IMR-90 (cell line): ENCODE data around the gene KRT72. TPM values are rescaled to one million over a fixed set of nuclear protein-coding genes. Genes with fewer than 3 reads are reported as not detected.

Experiments used
- ATAC-seq: fragments of 200-7000 bp; cut with Tn5 transposase; 2 replicates; pipeline ENCODE4 v1.9.1; 2020; ENCODE audit warnings: low read depth, mild to moderate bottlenecking, moderate library complexity
- BruUV-seq: library from RNA; stranded (reverse); fragments of 400-500 nt; replicated peaks from 2 replicates; lab custom pipeline; 2021; lab: Mats Ljungman, UMichigan
- CTCF ChIA-PET: fragments of 300-600 bp; formaldehyde crosslinking; extraction: SDS; loops from one replicate; lab custom pipeline; 2021; ENCODE audit warnings: antibody characterized with exemption; lab: Yijun Ruan, JAX
- POLR2A ChIA-PET: fragments of 300-600 bp; sonication (Branson Sonifier 250); formaldehyde crosslinking; loops from one replicate; lab custom pipeline; 2022; ENCODE audit warnings: antibody characterized with exemption; ENCODE audit not compliant: unreplicated experiment; lab: Charles Lee
- DNase-seq: peaks from one replicate; pipeline ENCODE4 v3.0.0; 2013
- H2AFZ ChIP-seq: replicated peaks from 2 replicates; pipeline ENCODE3; 2013; ENCODE audit warnings: low read length, mild to moderate bottlenecking; ENCODE audit not compliant: poor library complexity
- H2AK5ac ChIP-seq: 2 replicates; pipeline ENCODE4 v1.6.1; 2013; ENCODE audit warnings: low read depth, low read length, inconsistent platforms
- H2AK9ac ChIP-seq: replicated peaks from 2 replicates; pipeline ENCODE3; 2013; ENCODE audit warnings: mild to moderate bottlenecking, low read depth, low read length, moderate library complexity; ENCODE audit not compliant: poor library complexity
- H2BK120ac ChIP-seq: 2 replicates; pipeline ENCODE4 v1.6.1; 2013; ENCODE audit warnings: low read depth, low read length, inconsistent platforms
- H2BK15ac ChIP-seq: 3 replicates; pipeline ENCODE4 v1.6.1; 2013; ENCODE audit warnings: low read depth, low read length, inconsistent platforms
- H2BK20ac ChIP-seq: 2 replicates; pipeline ENCODE4 v1.6.1; 2013; ENCODE audit warnings: low read depth, mild to moderate bottlenecking, inconsistent platforms, low read length, moderate library complexity
- H2BK5ac ChIP-seq: 2 replicates; pipeline ENCODE4 v1.6.1; 2013; ENCODE audit warnings: mild to moderate bottlenecking, low read depth, low read length, inconsistent platforms; ENCODE audit not compliant: poor library complexity, severe bottlenecking
- H3K14ac ChIP-seq: replicated peaks from 2 replicates; pipeline ENCODE4 v1.6.1; 2013; ENCODE audit warnings: low read depth, low read length, inconsistent platforms
- H3K18ac ChIP-seq: 2 replicates; pipeline ENCODE4 v1.6.1; 2013; ENCODE audit warnings: low read depth, low read length, control low read depth
- H3K23ac ChIP-seq: 2 replicates; pipeline ENCODE4 v1.6.1; 2013; ENCODE audit warnings: low read depth, low read length, inconsistent platforms
- H3K27ac ChIP-seq: 2 replicates; pipeline ENCODE4 v1.5.1; 2013; ENCODE audit warnings: mild to moderate bottlenecking, control low read depth, low read length; ENCODE audit not compliant: insufficient read depth
- H3K27me3 ChIP-seq: 2 replicates; pipeline ENCODE4 v1.6.1; 2013; ENCODE audit warnings: low read length; ENCODE audit not compliant: control insufficient read depth, insufficient read depth
- H3K36me3 ChIP-seq: 2 replicates; pipeline ENCODE4 v1.6.1; 2013; ENCODE audit warnings: low read length, mixed read lengths; ENCODE audit not compliant: control insufficient read depth, insufficient read depth
- H3K4ac ChIP-seq: 2 replicates; pipeline ENCODE4 v1.6.1; 2013; ENCODE audit warnings: low read depth, low read length, inconsistent platforms
- H3K4me1 ChIP-seq: 2 replicates; pipeline ENCODE4 v1.6.1; 2013; ENCODE audit warnings: low read length, mixed read lengths; ENCODE audit not compliant: control insufficient read depth, insufficient read depth
- H3K4me2 ChIP-seq: 2 replicates; pipeline ENCODE4 v1.6.1; 2013; ENCODE audit warnings: low read depth, mild to moderate bottlenecking, control low read depth, low read length, moderate library complexity
- H3K4me3 ChIP-seq: 2 replicates; pipeline ENCODE4 v1.5.1; 2013; ENCODE audit warnings: low read depth, mild to moderate bottlenecking, control low read depth, low read length, moderate library complexity; ENCODE audit not compliant: insufficient read depth
- H3K56ac ChIP-seq: 2 replicates; pipeline ENCODE4 v1.6.1; 2013; ENCODE audit warnings: low read length, inconsistent platforms; ENCODE audit not compliant: insufficient read depth; ENCODE audit errors: extremely low read depth
- H3K79me1 ChIP-seq, 2 experiments: 2 replicates each; pipeline ENCODE4 v1.6.1; 2013; ENCODE audit warnings: low read length in 2 of 2, inconsistent platforms in 1 of 2, low read depth in 1 of 2
- H3K9ac ChIP-seq: 2 replicates; pipeline ENCODE4 v1.6.1; 2013; ENCODE audit warnings: low read depth, low read length, control low read depth
- H3K9me1 ChIP-seq: 2 replicates; pipeline ENCODE4 v1.6.1; 2013; ENCODE audit warnings: low read length, inconsistent platforms; ENCODE audit not compliant: insufficient read depth
- H3K9me3 ChIP-seq: 2 replicates; pipeline ENCODE4 v1.6.1; 2013; ENCODE audit warnings: low read length; ENCODE audit not compliant: control insufficient read depth, insufficient read depth
- H4K20me1 ChIP-seq: 2 replicates; pipeline ENCODE4 v1.6.1; 2013; ENCODE audit warnings: low read length, inconsistent platforms; ENCODE audit not compliant: insufficient read depth
- H4K5ac ChIP-seq: 2 replicates; pipeline ENCODE4 v1.6.1; 2013; ENCODE audit warnings: mild to moderate bottlenecking, low read depth, low read length, control low read depth
- H4K8ac ChIP-seq, 2 experiments: 2 replicates each; pipeline ENCODE4 v1.6.1; 2013; ENCODE audit warnings: low read depth in 2 of 2, low read length in 2 of 2, control low read depth in 1 of 2, inconsistent platforms in 1 of 2
- H4K91ac ChIP-seq: 2 replicates; pipeline ENCODE4 v1.6.1; 2013; ENCODE audit warnings: low read depth, low read length, inconsistent platforms; ENCODE audit not compliant: insufficient read depth
- BHLHE40 ChIP-seq: fragments of 150-350 bp; IDR thresholded peaks from 2 replicates; pipeline ENCODE4 v1.6.1; 2016; ENCODE audit warnings: mild to moderate bottlenecking, low read depth, low read length
- CEBPB ChIP-seq: IDR thresholded peaks from 2 replicates; pipeline ENCODE4 v1.6.1; 2012; ENCODE audit warnings: low read depth, low read length, improper control_type of control experiment
- CHD1 ChIP-seq: IDR thresholded peaks from 2 replicates; pipeline ENCODE4 v1.6.1; 2012; ENCODE audit warnings: low read depth, low read length, improper control_type of control experiment
- CTCF ChIP-seq: conservative IDR thresholded peaks from 2 replicates; pipeline ENCODE4 v1.5.1; 2012; ENCODE audit warnings: mild to moderate bottlenecking, low read depth, low read length, improper control_type of control experiment
- ELK1 ChIP-seq: fragments of 150-350 bp; IDR thresholded peaks from 2 replicates; pipeline ENCODE4 v1.6.1; 2016; ENCODE audit warnings: low read depth, mild to moderate bottlenecking, low read length, moderate library complexity, borderline replicate concordance
- FOS ChIP-seq: fragments of 150-350 bp; IDR thresholded peaks from 2 replicates; pipeline ENCODE4 v1.6.1; 2016; ENCODE audit warnings: low read depth, low read length
- MAFK ChIP-seq: IDR thresholded peaks from 2 replicates; pipeline ENCODE4 v1.6.1; 2012; ENCODE audit warnings: low read depth, low read length, improper control_type of control experiment
- MAZ ChIP-seq: IDR thresholded peaks from 2 replicates; pipeline ENCODE4 v1.6.1; 2012; ENCODE audit warnings: low read depth, mild to moderate bottlenecking, low read length, improper control_type of control experiment, moderate library complexity, borderline replicate concordance
- MXI1 ChIP-seq: IDR thresholded peaks from 2 replicates; pipeline ENCODE4 v1.6.1; 2012; ENCODE audit warnings: low read depth, mild to moderate bottlenecking, low read length, moderate library complexity, borderline replicate concordance
- NFE2L2 ChIP-seq: fragments of 150-350 bp; IDR thresholded peaks from 2 replicates; pipeline ENCODE4 v1.6.1; 2016; ENCODE audit warnings: low read depth, mild to moderate bottlenecking, low read length
- POLR2A ChIP-seq: IDR thresholded peaks from 2 replicates; pipeline ENCODE4 v1.6.1; 2012; ENCODE audit warnings: mild to moderate bottlenecking, low read depth, low read length
- RCOR1 ChIP-seq: IDR thresholded peaks from 2 replicates; pipeline ENCODE4 v1.6.1; 2012; ENCODE audit warnings: mild to moderate bottlenecking, low read length, improper control_type of control experiment; ENCODE audit not compliant: insufficient replicate concordance
- RFX5 ChIP-seq: IDR thresholded peaks from 2 replicates; pipeline ENCODE4 v1.8.0; 2012; ENCODE audit warnings: low read depth, mild to moderate bottlenecking, low read length, moderate library complexity
- SMC3 ChIP-seq: fragments of 150-350 bp; IDR thresholded peaks from 2 replicates; pipeline ENCODE4 v1.6.1; 2016; ENCODE audit warnings: low read depth, mild to moderate bottlenecking, antibody characterized with exemption, low read length, moderate library complexity
- USF2 ChIP-seq: fragments of 150-350 bp; IDR thresholded peaks from 2 replicates; pipeline ENCODE4 v1.6.1; 2017; ENCODE audit warnings: mild to moderate bottlenecking, antibody characterized with exemption, low read length, low read depth
- WGBS, 2 experiments: methylation state at CpG; one replicate each; pipeline versions ENCODE4 v1.1.5 to v1.1.7; 2013; ENCODE audit warnings: missing lambda C conversion rate in 2 of 2; ENCODE audit not compliant: insufficient read length in 1 of 2; ENCODE audit errors: extremely low coverage in 2 of 2; 5-methylcytosine and 5-hydroxymethylcytosine counted together
- dilution Hi-C: fragments of 300-500 bp; cut with HindIII; formaldehyde crosslinking; loops from one replicate; pipeline ENCODE4 v1.14.3; 2018; ENCODE audit warnings: low sequenced_read_pairs; ENCODE audit not compliant: unreplicated experiment
- in situ Hi-C: fragments of 300-500 bp; cut with MboI; formaldehyde crosslinking; loops from 3 replicates; pipeline ENCODE4 v1.14.3; 2019; ENCODE audit warnings: low sequenced_read_pairs, inconsistent platforms, mixed read lengths
- intact Hi-C: fragments of 100-400 bp; cut with micrococcal nuclease; formaldehyde crosslinking; loops from 2 replicates; pipeline ENCODE4 v1.10.0; 2022
- polyA plus RNA-seq, 3 experiments: library from polyadenylated mRNA; depleted of rRNA; stranded (reverse); fragments of >200 nt; gene quantifications; 2 replicates each; pipeline ENCODE4 v1.2.3, GENCODE V29; 2012; ENCODE audit warnings: low replicate concordance in 1 of 3
- total RNA-seq: library from RNA; depleted of rRNA; stranded (reverse); fragments of >200 nt; gene quantifications from 2 replicates; pipeline ENCODE4 v1.2.3, GENCODE V29; 2012

The KRT72 gene
- total and polyA plus RNA-seq, 2 of the 4 experiments (the other 2 are of a cell fraction) = not detected

DNA sequence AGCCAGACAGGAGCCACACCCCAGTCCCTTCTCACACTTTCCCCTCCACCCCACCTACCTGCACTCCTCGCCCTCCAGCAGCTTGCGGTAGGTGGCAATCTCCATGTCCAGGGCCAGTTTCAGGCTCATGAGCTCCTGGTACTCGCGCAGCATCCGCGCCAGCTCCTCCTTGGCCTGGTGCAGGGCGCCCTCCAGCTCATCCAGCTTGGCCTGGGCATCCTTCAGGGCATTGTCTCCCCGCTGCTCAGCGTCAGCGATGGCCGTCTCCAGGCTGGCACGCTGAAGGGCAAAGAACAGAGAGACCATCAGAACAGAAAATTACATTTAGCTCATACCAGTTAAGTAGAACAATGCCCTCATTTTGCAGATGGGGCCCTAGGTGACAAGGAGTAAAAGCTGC, 33.2 kb downstream of the KRT72 start:
- no peak overlapping the region for H2BK20ac ChIP-seq

More for the DNA sequence above, 33.2 kb downstream of the KRT72 start:
- TF ChIP-seq MAZ (no peak), ELK1 (no peak), MXI1 (no peak), NFE2L2 (no peak), CTCF (no peak), SMC3 (no peak), RCOR1 (no peak), MAFK (no peak), CEBPB (no peak), BHLHE40 (no peak), RFX5 (no peak), FOS (no peak), CHD1 (no peak), USF2 (no peak), POLR2A (no peak)
- Histone ChIP-seq H4K8ac (no peak overlapping the region), H3K14ac (no peak overlapping the region), H2BK120ac (no peak overlapping the region), H4K91ac (no peak overlapping the region), H2AK5ac (no peak overlapping the region), H3K9me1 (no peaks in the 10 kb centered on the region), H3K4me2 (no peak overlapping the region), H3K23ac (no peak overlapping the region), H3K4ac (no peak overlapping the region), H3K36me3 (no peaks in the 10 kb centered on the region), H4K5ac (no peak overlapping the region), H2BK15ac (no peak overlapping the region), H3K27me3 (peaks cover 46% of the 10 kb centered on the region), H3K56ac (no peak overlapping the region), H2AK9ac (no peak overlapping the region), H3K4me3 (no peak overlapping the region), H2AFZ (no peak overlapping the region), H3K4me1 (no peaks in the 10 kb centered on the region), H3K79me1 (no peaks in the 10 kb centered on the region), H3K18ac (no peak overlapping the region), H3K9ac (no peak overlapping the region), H3K9me3 (no peaks in the 10 kb centered on the region), H3K27ac (no peak overlapping the region), H4K20me1 (no peaks in the 10 kb centered on the region), H2BK5ac (no peak overlapping the region)
- intact Hi-C loops = no loop called here
- no TSS peak for BruUV-seq
- in situ Hi-C loops = no loop called here
- 77% methylated on average over 8 of the region's 12 CpGs; no CpG with 5 or more reads in 1 of the 2 experiments for WGBS, 2 experiments
- dilution Hi-C loops = no loop called here
- POLR2A ChIA-PET = no interaction called here
- CTCF ChIA-PET = no interaction called here
- DNase-seq (no peak), ATAC-seq (no peak)
